ENCODE data around the gene SH3BGRL3. TPM values are rescaled to one million over a fixed set of nuclear protein-coding genes. Genes with fewer than 3 reads are reported as not detected.

The SH3BGRL3 gene
- total RNA-seq, 4 donors from 2014 or later: 52.7 to 81.7 (median 59.8) TPM

- 70% methylated on average over 6 of the region's 6 CpGs for WGBS
- intact Hi-C loops (cut with DNase I): no loop called here
- H3K4me1 ChIP-seq: peaks cover 0 to 22% (median 17%) of the 10 kb centered on the region in 4 donors
These were observed 42.5 kb upstream of the SH3BGRL3 start for GRCh38 chr1:26237230-26237966.

DNA sequence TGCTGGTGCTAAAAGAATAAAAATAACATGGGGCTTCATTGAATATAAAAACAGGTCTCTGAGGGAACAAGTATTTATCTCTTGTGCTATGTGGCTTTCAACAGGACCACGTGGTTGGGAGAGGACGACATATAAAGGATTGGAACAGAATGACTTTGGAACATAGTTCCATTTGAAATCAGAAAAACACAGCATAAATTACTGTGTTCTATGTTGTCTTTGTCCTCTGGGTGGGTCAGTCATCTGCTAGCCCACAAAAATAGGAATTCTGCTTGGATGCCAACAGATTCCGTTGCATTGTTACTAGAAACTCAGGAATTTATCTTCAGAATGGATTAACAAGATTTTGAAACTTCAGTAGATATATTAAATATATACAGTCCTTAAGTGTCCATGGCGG, 40.0 kb upstream of the SH3BGRL3 start:
- H3K27me3 ChIP-seq: no peaks in the 10 kb centered on the region
- H3K9me3 ChIP-seq: no peaks in the 10 kb centered on the region
- no peak for DNase-seq (ENCODE audit: extremely low spot score)
- no peak overlapping the region for H3K27ac ChIP-seq (replicated peaks in 1 of 4)
- no peak overlapping the region for H3K4me3 ChIP-seq
- TF ChIP-seq, protein P1, sequence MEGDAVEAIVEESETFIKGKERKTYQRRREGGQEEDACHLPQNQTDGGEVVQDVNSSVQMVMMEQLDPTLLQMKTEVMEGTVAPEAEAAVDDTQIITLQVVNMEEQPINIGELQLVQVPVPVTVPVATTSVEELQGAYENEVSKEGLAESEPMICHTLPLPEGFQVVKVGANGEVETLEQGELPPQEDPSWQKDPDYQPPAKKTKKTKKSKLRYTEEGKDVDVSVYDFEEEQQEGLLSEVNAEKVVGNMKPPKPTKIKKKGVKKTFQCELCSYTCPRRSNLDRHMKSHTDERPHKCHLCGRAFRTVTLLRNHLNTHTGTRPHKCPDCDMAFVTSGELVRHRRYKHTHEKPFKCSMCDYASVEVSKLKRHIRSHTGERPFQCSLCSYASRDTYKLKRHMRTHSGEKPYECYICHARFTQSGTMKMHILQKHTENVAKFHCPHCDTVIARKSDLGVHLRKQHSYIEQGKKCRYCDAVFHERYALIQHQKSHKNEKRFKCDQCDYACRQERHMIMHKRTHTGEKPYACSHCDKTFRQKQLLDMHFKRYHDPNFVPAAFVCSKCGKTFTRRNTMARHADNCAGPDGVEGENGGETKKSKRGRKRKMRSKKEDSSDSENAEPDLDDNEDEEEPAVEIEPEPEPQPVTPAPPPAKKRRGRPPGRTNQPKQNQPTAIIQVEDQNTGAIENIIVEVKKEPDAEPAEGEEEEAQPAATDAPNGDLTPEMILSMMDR (IDR thresholded peaks at IDR 0.05): no peak
- no peak for TF ChIP-seq POLR2AphosphoS5 (IDR thresholded peaks at IDR 0.05)
- no peak for TF ChIP-seq EP300 (IDR thresholded peaks at IDR 0.05)
- no peak for TF ChIP-seq POLR2A (IDR thresholded peaks at IDR 0.05; ENCODE audit: low read depth)
- intact Hi-C loops (cut with DNase I): no loop called here
- 81% methylated on average over 4 of the region's 4 CpGs for WGBS
- peaks cover 7 to 14% (median 10%) of the 10 kb centered on the region in 4 donors for H3K36me3 ChIP-seq
- H3K4me1 ChIP-seq: peaks cover 0 to 17% (median 10%) of the 10 kb centered on the region in 4 donors

More at GRCh38 chr1:26237230-26237966, 42.5 kb upstream of the SH3BGRL3 start:
- Histone ChIP-seq H3K27me3 (no peaks in the 10 kb centered on the region), H3K4me3 (no peak overlapping the region), H3K36me3 (no peaks in the 10 kb centered on the region), H3K9me3 (no peaks in the 10 kb centered on the region), H3K27ac (replicated peaks in 1 of 4) (no peak overlapping the region)
- DNase-seq (ENCODE audit: extremely low spot score): no peak
- TF ChIP-seq POLR2AphosphoS5 (IDR thresholded peaks at IDR 0.05): no peak
- TF ChIP-seq, protein P1 (IDR thresholded peaks at IDR 0.05): no peak
- no peak for TF ChIP-seq POLR2A (IDR thresholded peaks at IDR 0.05; ENCODE audit: low read depth)
- TF ChIP-seq EP300 (IDR thresholded peaks at IDR 0.05): no peak

GRCh38 chr1:26252718-26253117, 27.2 kb upstream of the SH3BGRL3 start:
- peaks cover 9 to 23% (median 20%) of the 10 kb centered on the region in 4 donors for H3K36me3 ChIP-seq
- WGBS: 85% methylated on average over 7 of the region's 7 CpGs
- peaks cover 0 to 7% (median 0%) of the 10 kb centered on the region in 4 donors for H3K4me1 ChIP-seq
- no peak overlapping the region for H3K4me3 ChIP-seq
- DNase-seq (ENCODE audit: extremely low spot score): no peak
- intact Hi-C loops (cut with DNase I): no loop called here
- no peaks in the 10 kb centered on the region for H3K9me3 ChIP-seq
- TF ChIP-seq EP300 (IDR thresholded peaks at IDR 0.05) (no peak), POLR2AphosphoS5 (IDR thresholded peaks at IDR 0.05) (no peak), POLR2A (IDR thresholded peaks at IDR 0.05; ENCODE audit: low read depth) (no peak)
- TF ChIP-seq, protein P1 (IDR thresholded peaks at IDR 0.05): no peak
- no peaks in the 10 kb centered on the region for H3K27me3 ChIP-seq
- H3K27ac ChIP-seq (replicated peaks in 1 of 4): no peak overlapping the region

DNA sequence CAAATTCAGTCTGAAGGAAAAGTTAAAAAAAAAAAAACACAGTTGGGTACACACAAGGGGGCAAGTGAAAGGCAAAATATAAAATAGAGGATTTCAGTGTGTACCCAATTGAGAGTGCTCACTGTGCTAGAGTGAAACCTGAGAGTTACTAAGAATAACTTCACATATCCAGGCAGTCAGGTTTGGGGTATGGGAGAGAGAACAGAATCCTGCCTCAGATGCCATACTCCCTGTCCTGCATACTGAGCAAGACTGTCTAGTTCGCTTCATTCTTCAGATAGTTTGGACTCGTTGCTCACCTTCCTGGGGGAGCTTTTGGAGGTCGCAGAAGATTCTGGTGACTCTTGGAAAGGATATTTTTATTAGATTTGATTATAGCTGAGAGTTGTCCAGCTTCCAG, 25.5 kb upstream of the SH3BGRL3 start:
- peaks cover 0 to 7% (median 3%) of the 10 kb centered on the region in 4 donors for H3K4me1 ChIP-seq
- H3K4me3 ChIP-seq: no peak overlapping the region
- WGBS: 78% methylated on average over 3 of the region's 3 CpGs
- H3K27ac ChIP-seq (replicated peaks in 1 of 4): no peak overlapping the region
- H3K27me3 ChIP-seq: no peaks in the 10 kb centered on the region
- no peaks in the 10 kb centered on the region for H3K9me3 ChIP-seq
- H3K36me3 ChIP-seq: peaks cover 16 to 37% (median 36%) of the 10 kb centered on the region in 4 donors
- TF ChIP-seq, protein P1 (IDR thresholded peaks at IDR 0.05): no peak
- TF ChIP-seq POLR2AphosphoS5 (IDR thresholded peaks at IDR 0.05) (no peak), EP300 (IDR thresholded peaks at IDR 0.05) (no peak), POLR2A (IDR thresholded peaks at IDR 0.05; ENCODE audit: low read depth) (no peak)
- intact Hi-C loops (cut with DNase I): no loop called here
- no peak for DNase-seq (ENCODE audit: extremely low spot score)

Measured in esophagus muscularis mucosa (tissue), 4 donors.